OCI-M2 (cell line): ENCODE data around the gene SULT1A1.
"Not testable (repeated sequence)": the region's sequence is repeated elsewhere in the genome, so short reads cannot be mapped to it uniquely, and the experiment has no call there.

Experiments used
- DNase-seq: peaks from one replicate; lab custom pipeline; 2025; ENCODE audit not compliant: unreplicated experiment; lab: John Stamatoyannopoulos, UW

Gene SULT1A1

GRCh38 chr16:28608867-28609596 is 812 bp downstream of the SULT1A1 start:
- DNase-seq: not testable (repeated sequence)

GRCh38 chr16:28608496-28608808 is 1.4 kb downstream of the SULT1A1 start:
- DNase-seq: not testable (repeated sequence)

GRCh38 chr16:28607681-28608495 is 2.0 kb downstream of the SULT1A1 start:
- not testable (repeated sequence) for DNase-seq

GRCh38 chr16:28607116-28607623 is 2.7 kb downstream of the SULT1A1 start:
- DNase-seq: no peak

GRCh38 chr16:28606291-28607115 is 3.3 kb downstream of the SULT1A1 start:
- no peak for DNase-seq

- no peak for DNase-seq
These were observed 5.7 kb downstream of the SULT1A1 start for GRCh38 chr16:28604186-28604565.

GRCh38 chr16:28603381-28604185 is 6.3 kb downstream of the SULT1A1 start:
- no peak for DNase-seq

GRCh38 chr16:28602529-28602928 is 7.3 kb downstream of the SULT1A1 start:
- DNase-seq: no peak

- DNase-seq: not testable (repeated sequence)
These were observed 7.8 kb downstream of the SULT1A1 start for GRCh38 chr16:28602062-28602461.

GRCh38 chr16:28601589-28601988 is 8.3 kb downstream of the SULT1A1 start:
- DNase-seq: not testable (repeated sequence)

GRCh38 chr16:28600965-28601364 is 8.9 kb downstream of the SULT1A1 start:
- not testable (repeated sequence) for DNase-seq

- not testable (repeated sequence) for DNase-seq
These were observed 10.2 kb downstream of the SULT1A1 start for GRCh38 chr16:28599377-28600285.

- DNase-seq: no peak
These were observed 12.1 kb downstream of the SULT1A1 start for GRCh38 chr16:28597692-28598261.

- DNase-seq: no peak
These were observed 12.8 kb downstream of the SULT1A1 start, which contains the start of gene SULT1A2 for GRCh38 chr16:28596840-28597691. SULT1A2 (minus strand) TSS chr16:28597050; CDS start chr16:28595930, 1,120 bp downstream.

GRCh38 chr16:28596115-28596630 is 13.7 kb downstream of the SULT1A1 start:
- DNase-seq: no peak

- DNase-seq: not testable (repeated sequence)
These were observed 14.4 kb downstream of the SULT1A1 start for GRCh38 chr16:28595451-28595850.

- no peak for DNase-seq
These were observed 16.8 kb downstream of the SULT1A1 start for GRCh38 chr16:28592979-28593553.
